Smooth muscle cell (in vitro differentiated cells): ENCODE data around the gene PPP1R1C. TPM values are rescaled to one million over a fixed set of nuclear protein-coding genes. Genes with fewer than 3 reads are reported as not detected.

Experiments used
- DNase-seq: peaks from one replicate; lab custom pipeline; 2025; ENCODE audit not compliant: unreplicated experiment; lab: John Stamatoyannopoulos, UW
- H2AFZ ChIP-seq: fragments of 200-600 bp; sonication (generic); 2 replicates; pipeline ENCODE4 v1.6.0; 2016; ENCODE audit warnings: antibody characterized with exemption, low read depth, mild to moderate bottlenecking
- H3F3A ChIP-seq: fragments of 200-600 bp; sonication (generic); 2 replicates; pipeline ENCODE4 v1.6.0; 2017; ENCODE audit warnings: antibody characterized with exemption, low read depth
- H3K27ac ChIP-seq: fragments of 200-600 bp; sonication (generic); 2 replicates; pipeline ENCODE4 v1.5.1; 2016; ENCODE audit warnings: low read depth, mild to moderate bottlenecking
- H3K27me3 ChIP-seq: fragments of 200-600 bp; sonication (generic); 2 replicates; pipeline ENCODE4 v1.6.1; 2016; ENCODE audit warnings: low read depth, mild to moderate bottlenecking
- H3K36me3 ChIP-seq: fragments of 200-600 bp; sonication (generic); 2 replicates; pipeline ENCODE4 v1.5.1; 2016; ENCODE audit warnings: low read depth
- H3K4me1 ChIP-seq: fragments of 200-600 bp; sonication (generic); 2 replicates; pipeline ENCODE4 v1.5.1; 2016; ENCODE audit warnings: low read depth
- H3K4me2 ChIP-seq: fragments of 200-600 bp; sonication (generic); 2 replicates; pipeline ENCODE4 v1.6.0; 2016; ENCODE audit warnings: mild to moderate bottlenecking
- H3K4me3 ChIP-seq: fragments of 200-600 bp; sonication (generic); 2 replicates; pipeline ENCODE4 v1.5.1; 2016; ENCODE audit warnings: mild to moderate bottlenecking
- H3K79me2 ChIP-seq: fragments of 200-600 bp; sonication (generic); 2 replicates; pipeline ENCODE4 v1.6.0; 2016; ENCODE audit warnings: low read depth, mild to moderate bottlenecking
- H3K9ac ChIP-seq: fragments of 200-600 bp; sonication (generic); 2 replicates; pipeline ENCODE4 v1.6.0; 2016; ENCODE audit warnings: low read depth
- H3K9me3 ChIP-seq: fragments of 200-600 bp; sonication (generic); replicated peaks from 2 replicates; pipeline ENCODE4 v1.5.1; 2016; ENCODE audit warnings: low read depth
- H4K20me1 ChIP-seq: fragments of 200-600 bp; sonication (generic); 2 replicates; pipeline ENCODE4 v1.6.0; 2016; ENCODE audit warnings: low read depth
- CTCF ChIP-seq: fragments of 200-600 bp; sonication (generic); IDR thresholded peaks from 2 replicates; pipeline ENCODE4 v1.5.1; 2017; ENCODE audit warnings: borderline replicate concordance, mild to moderate bottlenecking, antibody characterized with exemption; ENCODE audit not compliant: insufficient read depth, poor library complexity, severe bottlenecking
- WGBS: methylation state at CpG from one replicate; pipeline ENCODE4 v1.1.7; 2016; ENCODE audit warnings: low lambda C conversion rate; 5-methylcytosine and 5-hydroxymethylcytosine counted together
- polyA plus RNA-seq: library from polyadenylated mRNA; unstranded; fragments of >200 nt; fragmentation: Nextera tagmentation; extraction: Ambion mirVana; gene quantifications from 2 replicates; pipeline ENCODE4 v1.2.1, GENCODE V29; 2016
- total RNA-seq: library from RNA; depleted of rRNA; stranded (reverse); fragments of >200 nt; gene quantifications from 2 replicates; pipeline ENCODE4 v1.2.3, GENCODE V29; 2014

Gene PPP1R1C
- total and polyA plus RNA-seq, 2 experiments from 2014 or later: 2.3 to 3.3 TPM

- Histone ChIP-seq H3K4me3 (no peak overlapping the region), H3K27ac (no peak overlapping the region), H2AFZ (no peak overlapping the region), H3K4me2 (no peak overlapping the region), H3F3A (no peaks in the 10 kb centered on the region), H3K9me3 (no peaks in the 10 kb centered on the region), H4K20me1 (no peaks in the 10 kb centered on the region), H3K27me3 (no peaks in the 10 kb centered on the region), H3K79me2 (no peaks in the 10 kb centered on the region), H3K9ac (no peak overlapping the region), H3K4me1 (no peaks in the 10 kb centered on the region), H3K36me3 (no peaks in the 10 kb centered on the region)
- DNase-seq: no peak
- TF ChIP-seq CTCF: no peak
- 94% methylated on average over 4 of the region's 4 CpGs for WGBS
These were observed 58.2 kb downstream of the PPP1R1C start for GRCh38 chr2:182043861-182044260.

GRCh38 chr2:182047544-182047943 is 61.9 kb downstream of the PPP1R1C start:
- Histone ChIP-seq H2AFZ (no peak overlapping the region), H3K4me2 (no peak overlapping the region), H3K79me2 (no peaks in the 10 kb centered on the region), H3K36me3 (no peaks in the 10 kb centered on the region), H3K4me1 (no peaks in the 10 kb centered on the region), H3K9me3 (no peaks in the 10 kb centered on the region), H4K20me1 (no peaks in the 10 kb centered on the region), H3K27me3 (no peaks in the 10 kb centered on the region), H3K9ac (no peak overlapping the region), H3K27ac (no peak overlapping the region), H3K4me3 (no peak overlapping the region), H3F3A (no peaks in the 10 kb centered on the region)
- DNase-seq: no peak
- TF ChIP-seq CTCF: no peak

- Histone ChIP-seq H3K27me3 (no peaks in the 10 kb centered on the region), H2AFZ (no peak overlapping the region), H3K4me2 (no peak overlapping the region), H3K9ac (no peak overlapping the region), H3F3A (no peaks in the 10 kb centered on the region), H3K79me2 (no peaks in the 10 kb centered on the region), H3K4me3 (no peak overlapping the region), H3K36me3 (no peaks in the 10 kb centered on the region), H4K20me1 (no peaks in the 10 kb centered on the region), H3K9me3 (no peaks in the 10 kb centered on the region), H3K4me1 (no peaks in the 10 kb centered on the region), H3K27ac (no peak overlapping the region)
- 84% methylated on average over 2 of the region's 2 CpGs for WGBS
- no peak for DNase-seq
- TF ChIP-seq CTCF: no peak
These were observed 62.4 kb downstream of the PPP1R1C start for GRCh38 chr2:182048088-182048487.

- H3K27me3 ChIP-seq: no peaks in the 10 kb centered on the region
- no peak overlapping the region for H2AFZ ChIP-seq
- H4K20me1 ChIP-seq: no peaks in the 10 kb centered on the region
- H3K27ac ChIP-seq: no peak overlapping the region
- WGBS: 97% methylated on average over 2 of the region's 2 CpGs
- H3K4me2 ChIP-seq: no peak overlapping the region
- no peak for TF ChIP-seq CTCF
- no peak overlapping the region for H3K9ac ChIP-seq
- H3K36me3 ChIP-seq: no peaks in the 10 kb centered on the region
- H3F3A ChIP-seq: no peaks in the 10 kb centered on the region
- no peaks in the 10 kb centered on the region for H3K79me2 ChIP-seq
- DNase-seq: no peak
- H3K9me3 ChIP-seq: no peaks in the 10 kb centered on the region
- no peaks in the 10 kb centered on the region for H3K4me1 ChIP-seq
- H3K4me3 ChIP-seq: no peak overlapping the region
These were observed 63.0 kb downstream of the PPP1R1C start for GRCh38 chr2:182048621-182049020.
